Smooth muscle cell (in vitro differentiated cells): ENCODE data around the gene SEC61A1. TPM values are rescaled to one million over a fixed set of nuclear protein-coding genes. Genes with fewer than 3 reads are reported as not detected.

Experiments used
- DNase-seq: peaks from one replicate; lab custom pipeline; 2025; ENCODE audit not compliant: unreplicated experiment; lab: John Stamatoyannopoulos, UW
- H2AFZ ChIP-seq: fragments of 200-600 bp; sonication (generic); 2 replicates; pipeline ENCODE4 v1.6.0; 2016; ENCODE audit warnings: antibody characterized with exemption, low read depth, mild to moderate bottlenecking
- H3F3A ChIP-seq: fragments of 200-600 bp; sonication (generic); 2 replicates; pipeline ENCODE4 v1.6.0; 2017; ENCODE audit warnings: antibody characterized with exemption, low read depth
- H3K27ac ChIP-seq: fragments of 200-600 bp; sonication (generic); 2 replicates; pipeline ENCODE4 v1.5.1; 2016; ENCODE audit warnings: low read depth, mild to moderate bottlenecking
- H3K27me3 ChIP-seq: fragments of 200-600 bp; sonication (generic); 2 replicates; pipeline ENCODE4 v1.6.1; 2016; ENCODE audit warnings: low read depth, mild to moderate bottlenecking
- H3K36me3 ChIP-seq: fragments of 200-600 bp; sonication (generic); 2 replicates; pipeline ENCODE4 v1.5.1; 2016; ENCODE audit warnings: low read depth
- H3K4me1 ChIP-seq: fragments of 200-600 bp; sonication (generic); 2 replicates; pipeline ENCODE4 v1.5.1; 2016; ENCODE audit warnings: low read depth
- H3K4me2 ChIP-seq: fragments of 200-600 bp; sonication (generic); 2 replicates; pipeline ENCODE4 v1.6.0; 2016; ENCODE audit warnings: mild to moderate bottlenecking
- H3K4me3 ChIP-seq: fragments of 200-600 bp; sonication (generic); 2 replicates; pipeline ENCODE4 v1.5.1; 2016; ENCODE audit warnings: mild to moderate bottlenecking
- H3K79me2 ChIP-seq: fragments of 200-600 bp; sonication (generic); 2 replicates; pipeline ENCODE4 v1.6.0; 2016; ENCODE audit warnings: low read depth, mild to moderate bottlenecking
- H3K9ac ChIP-seq: fragments of 200-600 bp; sonication (generic); 2 replicates; pipeline ENCODE4 v1.6.0; 2016; ENCODE audit warnings: low read depth
- H3K9me3 ChIP-seq: fragments of 200-600 bp; sonication (generic); replicated peaks from 2 replicates; pipeline ENCODE4 v1.5.1; 2016; ENCODE audit warnings: low read depth
- H4K20me1 ChIP-seq: fragments of 200-600 bp; sonication (generic); 2 replicates; pipeline ENCODE4 v1.6.0; 2016; ENCODE audit warnings: low read depth
- WGBS: methylation state at CpG from one replicate; pipeline ENCODE4 v1.1.7; 2016; ENCODE audit warnings: low lambda C conversion rate; 5-methylcytosine and 5-hydroxymethylcytosine counted together
- polyA plus RNA-seq: library from polyadenylated mRNA; unstranded; fragments of >200 nt; fragmentation: Nextera tagmentation; extraction: Ambion mirVana; gene quantifications from 2 replicates; pipeline ENCODE4 v1.2.1, GENCODE V29; 2016
- total RNA-seq: library from RNA; depleted of rRNA; stranded (reverse); fragments of >200 nt; gene quantifications from 2 replicates; pipeline ENCODE4 v1.2.3, GENCODE V29; 2014
- TF ChIP-seq, protein P1 (sequence below): fragments of 200-600 bp; sonication (generic); IDR thresholded peaks from 2 replicates; pipeline ENCODE4 v1.5.1; 2017; ENCODE audit warnings: borderline replicate concordance, mild to moderate bottlenecking, antibody characterized with exemption; ENCODE audit not compliant: insufficient read depth, poor library complexity, severe bottlenecking

Gene SEC61A1
- total and polyA plus RNA-seq, 2 experiments from 2014 or later = 324 to 392 TPM

DNA sequence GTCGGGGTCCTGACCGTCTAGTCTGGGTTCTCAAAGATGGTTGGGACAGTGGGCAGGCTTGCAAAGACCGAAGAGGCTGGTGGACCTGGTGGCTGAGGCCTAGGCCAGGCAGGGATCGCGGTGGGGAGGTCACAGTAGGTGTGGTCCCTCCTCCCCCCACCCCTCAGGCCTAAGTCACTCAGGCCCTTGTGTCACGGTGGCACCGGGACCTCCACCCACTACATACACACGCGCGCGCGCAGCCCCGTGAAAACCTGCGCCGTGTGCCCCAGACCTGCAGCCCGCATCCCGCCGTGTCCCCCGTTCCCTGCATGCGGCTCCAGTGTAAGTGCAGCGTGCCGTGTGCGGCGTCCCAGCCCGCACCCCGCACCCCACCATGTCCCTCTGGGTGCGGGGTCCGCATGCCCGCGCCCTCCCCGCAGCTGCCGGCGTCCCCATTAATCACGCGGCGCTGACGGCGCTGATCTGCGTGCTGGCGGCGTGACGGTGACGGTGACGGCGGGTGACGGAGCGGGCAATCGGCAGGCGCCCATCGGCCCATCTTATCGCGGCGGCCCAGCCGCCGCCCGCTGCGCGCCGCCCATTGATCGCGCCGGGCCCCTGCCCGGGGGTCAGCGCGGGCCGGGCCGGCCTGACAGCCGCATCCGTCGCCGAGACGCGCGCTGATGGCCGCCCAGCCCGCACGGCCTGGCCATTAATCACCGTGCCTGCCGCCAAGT is 24.4 kb downstream of the SEC61A1 start:
- DNase-seq = no peak
- Histone ChIP-seq H3K4me2 (peak overlapping the region; percentile 91), H3K9me3 (no peaks in the 10 kb centered on the region), H2AFZ (no peak overlapping the region), H3K9ac (peak overlapping the region; percentile 43), H4K20me1 (peaks cover 77% of the 10 kb centered on the region), H3K27me3 (no peaks in the 10 kb centered on the region), H3K4me3 (peak overlapping the region; percentile 47), H3K4me1 (peaks cover 10% of the 10 kb centered on the region), H3K36me3 (no peaks in the 10 kb centered on the region), H3K27ac (no peak overlapping the region), H3K79me2 (no peaks in the 10 kb centered on the region), H3F3A (peaks cover 33% of the 10 kb centered on the region)
- WGBS = 5% methylated on average over 75 of the region's 79 CpGs
- TF ChIP-seq, protein P1, sequence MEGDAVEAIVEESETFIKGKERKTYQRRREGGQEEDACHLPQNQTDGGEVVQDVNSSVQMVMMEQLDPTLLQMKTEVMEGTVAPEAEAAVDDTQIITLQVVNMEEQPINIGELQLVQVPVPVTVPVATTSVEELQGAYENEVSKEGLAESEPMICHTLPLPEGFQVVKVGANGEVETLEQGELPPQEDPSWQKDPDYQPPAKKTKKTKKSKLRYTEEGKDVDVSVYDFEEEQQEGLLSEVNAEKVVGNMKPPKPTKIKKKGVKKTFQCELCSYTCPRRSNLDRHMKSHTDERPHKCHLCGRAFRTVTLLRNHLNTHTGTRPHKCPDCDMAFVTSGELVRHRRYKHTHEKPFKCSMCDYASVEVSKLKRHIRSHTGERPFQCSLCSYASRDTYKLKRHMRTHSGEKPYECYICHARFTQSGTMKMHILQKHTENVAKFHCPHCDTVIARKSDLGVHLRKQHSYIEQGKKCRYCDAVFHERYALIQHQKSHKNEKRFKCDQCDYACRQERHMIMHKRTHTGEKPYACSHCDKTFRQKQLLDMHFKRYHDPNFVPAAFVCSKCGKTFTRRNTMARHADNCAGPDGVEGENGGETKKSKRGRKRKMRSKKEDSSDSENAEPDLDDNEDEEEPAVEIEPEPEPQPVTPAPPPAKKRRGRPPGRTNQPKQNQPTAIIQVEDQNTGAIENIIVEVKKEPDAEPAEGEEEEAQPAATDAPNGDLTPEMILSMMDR = no peak

DNA sequence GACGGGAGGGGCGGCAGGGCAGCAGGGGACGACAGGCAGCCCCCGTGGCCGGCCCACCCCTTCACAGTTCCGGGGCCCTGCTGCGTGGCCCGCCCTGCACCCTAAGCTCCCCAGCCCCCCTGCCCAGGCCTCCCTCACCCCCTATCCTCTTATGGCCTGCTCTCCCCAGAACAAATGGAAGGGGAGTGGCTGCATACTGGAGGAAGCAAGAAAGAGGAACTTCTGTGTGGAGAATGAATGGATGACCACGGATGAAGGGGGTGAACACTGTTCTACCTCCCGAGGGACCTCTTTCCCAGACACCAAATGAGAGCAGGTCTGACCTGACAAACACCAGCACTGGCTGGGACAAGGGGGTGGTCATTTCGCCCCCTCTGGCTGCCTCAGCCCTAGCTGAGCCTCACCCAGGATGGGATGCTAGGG is 25.0 kb downstream of the SEC61A1 start:
- H3K4me3 ChIP-seq = peak overlapping the region; percentile 47
- no peak overlapping the region for H3K9ac ChIP-seq
- TF ChIP-seq, protein P1 = no peak
- H3K4me2 ChIP-seq = peak overlapping the region; percentile 91
- peaks cover 71% of the 10 kb centered on the region for H4K20me1 ChIP-seq
- H3K27ac ChIP-seq = no peak overlapping the region
- H3K9me3 ChIP-seq = no peaks in the 10 kb centered on the region
- no peaks in the 10 kb centered on the region for H3K27me3 ChIP-seq
- H2AFZ ChIP-seq = no peak overlapping the region
- H3K79me2 ChIP-seq = no peaks in the 10 kb centered on the region
- peaks cover 10% of the 10 kb centered on the region for H3K4me1 ChIP-seq
- H3F3A ChIP-seq = peaks cover 28% of the 10 kb centered on the region
- WGBS = 19% methylated on average over 10 of the region's 11 CpGs
- H3K36me3 ChIP-seq = no peaks in the 10 kb centered on the region
- DNase-seq = no peak

DNA sequence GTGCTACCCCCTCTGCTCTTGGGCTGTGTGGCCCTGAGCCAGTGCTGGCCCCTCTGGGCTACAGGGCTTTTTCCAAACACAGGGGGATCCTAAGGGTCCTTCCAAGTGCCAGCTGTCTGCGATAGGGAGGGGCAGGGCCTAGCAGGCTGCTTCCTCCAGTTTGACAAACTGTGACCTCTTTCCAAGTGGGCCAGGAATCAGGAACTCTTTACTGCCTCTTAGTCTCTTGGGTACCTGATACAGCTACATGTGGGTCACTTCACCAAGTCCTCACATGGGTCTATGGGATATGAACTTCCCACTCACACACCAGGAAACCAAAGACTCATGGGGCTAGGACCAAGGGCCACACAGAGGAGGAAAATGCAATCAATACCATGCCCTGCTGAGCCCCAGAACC is 25.4 kb downstream of the SEC61A1 start:
- Histone ChIP-seq H3K9me3 (no peaks in the 10 kb centered on the region), H4K20me1 (peaks cover 67% of the 10 kb centered on the region), H3K4me1 (peaks cover 10% of the 10 kb centered on the region), H2AFZ (no peak overlapping the region), H3K4me2 (no peak overlapping the region), H3K27ac (no peak overlapping the region), H3K79me2 (no peaks in the 10 kb centered on the region), H3K9ac (no peak overlapping the region), H3K27me3 (no peaks in the 10 kb centered on the region), H3K36me3 (no peaks in the 10 kb centered on the region), H3K4me3 (no peak overlapping the region), H3F3A (peaks cover 24% of the 10 kb centered on the region)
- WGBS = 50% methylated on average over 1 of the region's 1 CpG
- DNase-seq = no peak
- TF ChIP-seq, protein P1 = no peak

DNA sequence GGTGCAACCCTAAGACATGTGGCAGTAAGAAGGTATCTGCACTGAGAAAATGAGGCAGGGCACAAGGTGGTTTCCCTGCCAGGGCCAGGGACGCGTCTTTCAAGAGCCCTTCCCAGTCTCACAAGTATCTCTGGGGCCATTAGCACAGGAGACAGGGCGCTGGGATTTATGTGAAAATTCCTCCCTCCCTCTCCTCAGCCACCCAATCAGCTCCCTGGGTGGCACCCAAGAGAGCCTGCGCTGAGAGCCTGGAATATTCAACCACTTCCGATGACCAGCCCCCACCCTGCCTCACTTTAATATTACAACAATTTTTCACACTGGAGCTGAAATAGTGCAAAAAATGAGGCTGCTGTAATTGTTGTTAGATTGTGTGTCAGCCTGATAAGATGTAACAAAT is 26.1 kb downstream of the SEC61A1 start:
- Histone ChIP-seq H4K20me1 (peaks cover 60% of the 10 kb centered on the region), H3K4me3 (no peak overlapping the region), H2AFZ (no peak overlapping the region), H3K4me1 (peaks cover 10% of the 10 kb centered on the region), H3K9ac (no peak overlapping the region), H3K79me2 (no peaks in the 10 kb centered on the region), H3K27me3 (no peaks in the 10 kb centered on the region), H3K4me2 (no peak overlapping the region), H3K27ac (no peak overlapping the region), H3K9me3 (no peaks in the 10 kb centered on the region), H3F3A (peaks cover 19% of the 10 kb centered on the region), H3K36me3 (no peaks in the 10 kb centered on the region)
- WGBS = 82% methylated on average over 5 of the region's 5 CpGs
- TF ChIP-seq, protein P1 = no peak
- DNase-seq = no peak
